Activated B cell treated with CpG ODN at 0.5 μM for 24 hours (primary cell): Measurements from ENCODE around the gene RBM44. TPM values are rescaled to one million over a fixed set of nuclear protein-coding genes. Genes with fewer than 3 reads are reported as not detected.

Source experiments
- ATAC-seq: fragments of 200-7000 bp; cut with Tn5 transposase; one replicate; pipeline ENCODE4 v1.10.0; 2021; ENCODE audit warnings: low read depth, mild to moderate bottlenecking, moderate library complexity
- CTCF ChIA-PET: fragments of 350-600 bp; sonication (Branson Sonifier 250); formaldehyde crosslinking; loops from one replicate; lab custom pipeline; 2021; ENCODE audit warnings: antibody characterized with exemption; lab: Charles Lee
- POLR2A ChIA-PET: fragments of 350-600 bp; sonication (Branson Sonifier 250); formaldehyde crosslinking; loops from one replicate; lab custom pipeline; 2021; ENCODE audit warnings: antibody characterized with exemption; lab: Charles Lee
- DNase-seq: peaks from one replicate; pipeline ENCODE4 v3.0.0; 2022
- H3K27ac Mint-ChIP-seq: one replicate; pipeline ENCODE4 v1.8.0; 2020; ENCODE audit warnings: mixed read lengths
- H3K27me3 Mint-ChIP-seq: one replicate; pipeline ENCODE4 v1.8.0; 2021; ENCODE audit warnings: mixed read lengths
- H3K36me3 Mint-ChIP-seq: one replicate; pipeline ENCODE4 v1.8.0; 2021; ENCODE audit warnings: low read depth, mixed read lengths
- H3K4me1 Mint-ChIP-seq: one replicate; pipeline ENCODE4 v1.8.0; 2021; ENCODE audit warnings: mixed read lengths
- H3K4me3 Mint-ChIP-seq: one replicate; pipeline ENCODE4 v1.8.0; 2020; ENCODE audit warnings: mild to moderate bottlenecking, mixed read lengths
- H3K9me3 Mint-ChIP-seq: one replicate; pipeline ENCODE4 v1.8.0; 2020; ENCODE audit warnings: mixed read lengths
- intact Hi-C: fragments of 100-400 bp; cut with micrococcal nuclease; formaldehyde crosslinking; loops from one replicate; pipeline ENCODE4 v1.15.1; 2024
- total RNA-seq: library from RNA; stranded (reverse); gene quantifications from 2 replicates; pipeline ENCODE4 v1.2.3, GENCODE V29; 2022
- TF ChIP-seq, protein P1 (sequence below): fragments of 200-600 bp; IDR thresholded peaks from one replicate; pipeline ENCODE4 v1.8.0; 2022; ENCODE audit warnings: antibody characterized with exemption, mild to moderate bottlenecking

RBM44 gene
- total RNA-seq, 1 donor from 2014 or later, result 1.3 TPM

- DNase-seq (no peak), ATAC-seq (no peak)
- H3K27ac Mint-ChIP-seq, result no peak overlapping the region
- H3K4me1 Mint-ChIP-seq, result no peaks in the 10 kb centered on the region
- POLR2A ChIA-PET, result no interaction called here
- intact Hi-C loops, result no loop called here
- H3K9me3 Mint-ChIP-seq, result no peaks in the 10 kb centered on the region
- TF ChIP-seq, protein P1, sequence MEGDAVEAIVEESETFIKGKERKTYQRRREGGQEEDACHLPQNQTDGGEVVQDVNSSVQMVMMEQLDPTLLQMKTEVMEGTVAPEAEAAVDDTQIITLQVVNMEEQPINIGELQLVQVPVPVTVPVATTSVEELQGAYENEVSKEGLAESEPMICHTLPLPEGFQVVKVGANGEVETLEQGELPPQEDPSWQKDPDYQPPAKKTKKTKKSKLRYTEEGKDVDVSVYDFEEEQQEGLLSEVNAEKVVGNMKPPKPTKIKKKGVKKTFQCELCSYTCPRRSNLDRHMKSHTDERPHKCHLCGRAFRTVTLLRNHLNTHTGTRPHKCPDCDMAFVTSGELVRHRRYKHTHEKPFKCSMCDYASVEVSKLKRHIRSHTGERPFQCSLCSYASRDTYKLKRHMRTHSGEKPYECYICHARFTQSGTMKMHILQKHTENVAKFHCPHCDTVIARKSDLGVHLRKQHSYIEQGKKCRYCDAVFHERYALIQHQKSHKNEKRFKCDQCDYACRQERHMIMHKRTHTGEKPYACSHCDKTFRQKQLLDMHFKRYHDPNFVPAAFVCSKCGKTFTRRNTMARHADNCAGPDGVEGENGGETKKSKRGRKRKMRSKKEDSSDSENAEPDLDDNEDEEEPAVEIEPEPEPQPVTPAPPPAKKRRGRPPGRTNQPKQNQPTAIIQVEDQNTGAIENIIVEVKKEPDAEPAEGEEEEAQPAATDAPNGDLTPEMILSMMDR, result no peak
- no peaks in the 10 kb centered on the region for H3K36me3 Mint-ChIP-seq
- H3K4me3 Mint-ChIP-seq, result no peak overlapping the region
- CTCF ChIA-PET, result no interaction called here
- no peaks in the 10 kb centered on the region for H3K27me3 Mint-ChIP-seq
Observed at GRCh38 chr2:237815637-237816036, 17.1 kb downstream of the RBM44 start.

GRCh38 chr2:237816531-237816930 is 18.0 kb downstream of the RBM44 start:
- Mint-ChIP-seq H3K4me3 (no peak overlapping the region), H3K9me3 (no peaks in the 10 kb centered on the region), H3K27me3 (no peaks in the 10 kb centered on the region), H3K27ac (no peak overlapping the region), H3K36me3 (no peaks in the 10 kb centered on the region), H3K4me1 (no peaks in the 10 kb centered on the region)
- TF ChIP-seq, protein P1, result no peak
- ChIA-PET CTCF (no interaction called here), POLR2A (no interaction called here)
- no peak for DNase-seq
- intact Hi-C loops, result no loop called here
- no peak for ATAC-seq

DNA sequence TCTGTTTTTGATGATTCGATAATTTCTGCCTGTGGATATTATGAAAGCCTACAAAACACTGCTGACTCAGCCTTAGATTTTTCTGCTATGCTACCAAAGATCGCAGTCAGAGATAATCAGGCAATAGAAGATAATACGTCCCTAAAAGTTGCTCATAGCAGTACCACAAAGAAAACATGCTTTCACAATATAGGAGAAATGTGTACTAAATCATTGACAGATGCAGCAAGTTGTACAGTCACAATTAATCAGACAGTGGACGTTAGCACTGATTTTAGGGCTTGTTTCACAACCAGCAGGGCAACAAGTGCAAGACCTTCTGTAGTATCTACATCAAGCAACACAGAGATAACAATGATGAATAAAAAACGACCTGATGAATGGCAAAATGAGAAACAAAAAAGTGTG is 19.5 kb downstream of the RBM44 start:
- Mint-ChIP-seq H3K27ac (no peak overlapping the region), H3K36me3 (no peaks in the 10 kb centered on the region), H3K4me3 (no peak overlapping the region), H3K4me1 (no peaks in the 10 kb centered on the region), H3K9me3 (no peaks in the 10 kb centered on the region), H3K27me3 (no peaks in the 10 kb centered on the region)
- ChIA-PET POLR2A (no interaction called here), CTCF (no interaction called here)
- TF ChIP-seq, protein P1, result no peak
- DNase-seq, result no peak
- intact Hi-C loops, result no loop called here
- no peak for ATAC-seq

DNA sequence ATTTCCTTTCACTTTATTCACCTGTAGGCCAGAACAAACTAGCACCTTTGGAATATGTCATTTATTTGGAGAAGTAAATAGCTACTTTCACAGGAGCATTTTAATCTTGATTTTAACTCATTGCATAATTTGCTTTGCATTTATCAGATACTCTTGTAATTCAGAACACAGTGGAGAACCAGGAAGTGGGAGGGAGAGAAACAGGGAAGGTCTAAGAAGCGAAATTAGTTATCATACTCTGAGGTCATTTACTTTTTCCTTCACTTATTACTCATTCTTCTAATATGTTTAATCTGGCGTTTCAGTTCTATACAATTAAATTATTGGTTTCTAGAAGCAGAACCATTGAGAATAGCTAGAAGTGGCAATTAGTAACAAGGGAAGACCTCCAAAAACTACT is 20.7 kb downstream of the RBM44 start:
- intact Hi-C loops, result no loop called here
- Mint-ChIP-seq H3K36me3 (no peaks in the 10 kb centered on the region), H3K27ac (no peak overlapping the region), H3K4me3 (no peak overlapping the region), H3K9me3 (no peaks in the 10 kb centered on the region), H3K27me3 (no peaks in the 10 kb centered on the region), H3K4me1 (no peaks in the 10 kb centered on the region)
- no peak for ATAC-seq
- TF ChIP-seq, protein P1, result no peak
- POLR2A ChIA-PET, result interaction anchor here (0.5 kb wide), 1 partner anchor 447 kb away, joined by 3 read pairs; no protein-coding TSS in a partner anchor
- CTCF ChIA-PET, result no interaction called here
- DNase-seq, result no peak

DNA sequence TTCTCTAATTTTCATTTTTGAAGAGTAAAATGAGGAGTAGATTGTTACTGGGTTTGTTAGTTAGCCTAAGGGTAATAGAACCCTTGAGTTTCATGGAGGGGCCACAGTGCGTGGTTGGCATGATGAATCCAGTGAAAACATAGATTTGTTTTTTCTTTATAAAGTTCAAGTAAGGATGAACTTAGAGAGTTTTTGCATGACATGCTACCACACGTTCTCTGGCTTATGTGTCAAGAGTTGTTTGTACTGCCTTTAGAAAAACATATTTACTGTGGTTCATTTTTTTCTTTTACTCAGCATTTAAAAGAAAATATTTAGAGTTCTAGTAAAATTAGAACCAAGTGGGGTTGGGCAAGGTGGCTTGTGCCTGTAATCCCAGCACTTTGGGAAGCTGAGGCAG is 21.8 kb downstream of the RBM44 start:
- DNase-seq, result no peak
- no peaks in the 10 kb centered on the region for H3K36me3 Mint-ChIP-seq
- intact Hi-C loops, result no loop called here
- no peaks in the 10 kb centered on the region for H3K4me1 Mint-ChIP-seq
- POLR2A ChIA-PET, result no interaction called here
- H3K27me3 Mint-ChIP-seq, result no peaks in the 10 kb centered on the region
- H3K27ac Mint-ChIP-seq, result no peak overlapping the region
- no peaks in the 10 kb centered on the region for H3K9me3 Mint-ChIP-seq
- CTCF ChIA-PET, result no interaction called here
- TF ChIP-seq, protein P1, result no peak
- H3K4me3 Mint-ChIP-seq, result no peak overlapping the region
- no peak for ATAC-seq
